Astrocyte of the spinal cord (primary cell): ENCODE measurements around the gene CREB5.

Experiments
- DNase-seq: peaks from one replicate; pipeline ENCODE4 v3.0.0; 2011; ENCODE audit warnings: low read depth, low spot score
- H3K4me3 ChIP-seq: 2 replicates; pipeline ENCODE4 v1.5.1; 2011; ENCODE audit warnings: low read depth, mild to moderate bottlenecking, low read length, moderate library complexity
- in situ Hi-C: cut with HindIII; loops from 2 replicates; pipeline ENCODE4 v1.10.0; 2017; ENCODE audit warnings: low sequenced_read_pairs
- TF ChIP-seq, protein P1 (sequence below): IDR thresholded peaks from 2 replicates; pipeline ENCODE4 v1.5.1; 2012; ENCODE audit warnings: low read depth, mild to moderate bottlenecking, low read length, inconsistent platforms

The CREB5 gene

DNA sequence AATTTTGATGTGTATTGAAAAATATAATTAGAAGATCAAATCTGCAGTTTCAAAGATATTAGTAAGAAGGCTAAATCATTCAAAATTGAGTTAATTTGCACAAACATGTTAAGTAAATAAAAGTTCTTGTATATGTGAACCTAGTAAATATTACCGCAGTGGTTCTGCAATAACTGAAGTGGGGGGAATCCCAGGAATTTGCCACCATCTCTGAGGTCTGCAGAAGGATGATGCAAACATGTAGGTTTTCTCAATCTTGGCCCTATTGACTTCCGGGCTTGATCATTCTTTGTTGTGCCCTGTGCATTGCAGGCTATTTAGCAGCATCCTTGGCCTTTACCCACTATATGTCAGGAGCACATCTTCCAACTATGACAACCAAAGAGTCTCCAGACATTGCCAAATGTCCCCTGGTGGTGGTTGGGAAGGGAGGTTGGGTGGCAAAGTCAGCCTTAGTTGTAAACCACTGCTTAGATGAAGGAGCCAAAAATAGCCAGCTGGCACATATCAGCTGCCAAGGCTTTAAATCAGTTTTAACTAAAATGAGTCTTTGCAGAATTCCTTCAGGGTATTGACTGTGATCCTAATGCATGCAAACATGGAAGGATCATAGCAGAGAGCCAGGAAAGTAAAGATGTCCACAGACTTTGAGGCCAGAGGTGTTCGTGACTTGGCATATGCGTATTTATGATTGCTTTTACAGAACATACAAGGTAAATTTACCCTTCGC is 399.5 kb downstream of the CREB5 start:
- no peak for DNase-seq
- in situ Hi-C loops: no loop called here
- no peak overlapping the region for H3K4me3 ChIP-seq
- TF ChIP-seq, protein P1, sequence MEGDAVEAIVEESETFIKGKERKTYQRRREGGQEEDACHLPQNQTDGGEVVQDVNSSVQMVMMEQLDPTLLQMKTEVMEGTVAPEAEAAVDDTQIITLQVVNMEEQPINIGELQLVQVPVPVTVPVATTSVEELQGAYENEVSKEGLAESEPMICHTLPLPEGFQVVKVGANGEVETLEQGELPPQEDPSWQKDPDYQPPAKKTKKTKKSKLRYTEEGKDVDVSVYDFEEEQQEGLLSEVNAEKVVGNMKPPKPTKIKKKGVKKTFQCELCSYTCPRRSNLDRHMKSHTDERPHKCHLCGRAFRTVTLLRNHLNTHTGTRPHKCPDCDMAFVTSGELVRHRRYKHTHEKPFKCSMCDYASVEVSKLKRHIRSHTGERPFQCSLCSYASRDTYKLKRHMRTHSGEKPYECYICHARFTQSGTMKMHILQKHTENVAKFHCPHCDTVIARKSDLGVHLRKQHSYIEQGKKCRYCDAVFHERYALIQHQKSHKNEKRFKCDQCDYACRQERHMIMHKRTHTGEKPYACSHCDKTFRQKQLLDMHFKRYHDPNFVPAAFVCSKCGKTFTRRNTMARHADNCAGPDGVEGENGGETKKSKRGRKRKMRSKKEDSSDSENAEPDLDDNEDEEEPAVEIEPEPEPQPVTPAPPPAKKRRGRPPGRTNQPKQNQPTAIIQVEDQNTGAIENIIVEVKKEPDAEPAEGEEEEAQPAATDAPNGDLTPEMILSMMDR: no peak

DNA sequence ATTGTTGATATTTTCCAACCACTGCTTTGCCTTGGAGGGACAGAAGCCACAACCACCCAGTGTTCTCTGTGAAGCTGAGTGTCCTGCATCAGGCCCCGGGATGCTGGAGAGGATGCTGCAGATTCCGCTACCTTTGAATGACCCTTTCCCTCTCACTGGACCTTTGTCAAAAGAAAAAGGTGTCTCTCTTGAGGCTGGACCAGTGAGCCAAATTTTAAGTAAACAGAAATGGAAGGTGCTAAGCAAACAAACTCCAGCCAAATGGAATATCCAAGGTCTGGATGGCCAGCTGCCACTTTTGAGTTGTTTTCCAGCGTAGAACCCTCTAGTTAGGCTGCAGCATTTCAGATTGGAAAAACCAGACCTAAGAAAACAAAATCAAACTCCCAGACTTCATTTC is 400.3 kb downstream of the CREB5 start:
- in situ Hi-C loops: no loop called here
- DNase-seq: no peak
- TF ChIP-seq, protein P1: no peak
- no peak overlapping the region for H3K4me3 ChIP-seq

- no peak overlapping the region for H3K4me3 ChIP-seq
- in situ Hi-C loops: no loop called here
- no peak for DNase-seq
- TF ChIP-seq, protein P1: no peak
Observed at GRCh38 chr7:28813243-28813962, 401.1 kb downstream of the CREB5 start.

DNA sequence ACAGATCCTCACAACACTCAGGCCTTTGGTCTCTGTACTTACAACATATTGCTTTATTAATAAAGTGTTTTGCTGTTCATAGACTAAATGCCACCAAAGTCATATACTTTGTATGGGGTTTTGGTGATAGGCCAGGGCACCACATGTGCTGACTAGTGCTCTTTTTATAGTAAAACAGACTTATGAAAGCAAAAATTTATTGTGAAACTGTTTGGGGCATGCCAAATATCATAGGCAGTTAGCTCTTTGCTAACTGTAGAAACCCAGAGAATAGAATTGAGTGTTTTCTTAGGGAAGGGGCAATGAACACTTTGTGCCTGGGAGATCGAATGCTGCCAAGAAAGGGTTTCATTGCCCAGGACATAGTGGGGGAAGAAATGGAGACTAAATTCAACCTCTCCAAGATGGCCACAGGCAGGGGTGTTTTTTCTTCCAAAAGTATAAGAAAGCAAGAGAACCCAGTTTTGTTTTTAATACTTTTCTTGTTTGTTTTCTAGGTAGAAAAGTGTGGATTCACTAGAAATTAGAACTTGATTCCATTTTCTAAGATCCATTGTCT is 403.1 kb downstream of the CREB5 start:
- in situ Hi-C loops: no loop called here
- no peak for DNase-seq
- no peak overlapping the region for H3K4me3 ChIP-seq
- TF ChIP-seq, protein P1: no peak

DNA sequence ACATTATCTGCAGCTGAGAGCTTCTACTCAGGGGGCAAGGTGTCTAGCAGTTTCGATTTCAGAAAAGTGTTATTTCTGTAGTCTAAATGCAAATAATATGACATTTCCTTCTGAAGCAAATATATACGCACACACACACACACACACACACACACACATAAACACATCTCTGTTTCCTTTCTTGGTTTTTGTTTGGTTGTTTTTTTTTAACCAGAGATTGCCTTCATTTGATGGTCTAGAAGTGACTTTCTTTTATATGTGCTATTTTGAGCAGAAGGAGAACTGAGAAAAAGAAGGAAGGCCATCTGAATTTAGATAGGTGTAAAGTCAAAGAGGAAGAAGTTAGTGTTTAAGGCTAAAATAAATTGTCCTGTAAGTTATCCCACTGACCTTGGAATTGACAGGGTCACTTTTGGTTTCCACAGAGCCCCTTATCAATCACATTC is 403.6 kb downstream of the CREB5 start:
- no peak overlapping the region for H3K4me3 ChIP-seq
- in situ Hi-C loops: no loop called here
- TF ChIP-seq, protein P1: no peak
- DNase-seq: no peak

DNA sequence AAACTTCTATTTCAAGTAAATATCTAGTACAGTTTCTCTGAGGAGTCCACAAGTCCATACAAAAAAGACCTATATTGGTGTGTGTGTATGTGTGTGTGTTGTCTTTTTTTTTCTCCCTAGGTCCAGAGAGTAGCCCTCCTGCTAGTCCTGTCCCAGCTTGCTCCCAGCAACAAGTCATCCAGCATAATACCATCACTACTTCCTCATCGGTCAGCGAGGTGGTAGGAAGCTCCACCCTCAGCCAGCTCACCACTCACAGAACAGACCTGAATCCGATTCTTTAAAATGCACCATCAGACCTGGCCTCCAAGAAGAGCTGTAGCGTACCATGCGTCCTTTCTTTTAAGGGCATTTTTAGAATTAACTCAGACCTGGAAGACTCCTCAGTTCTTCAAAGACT is 406.7 kb downstream of the CREB5 start:
- in situ Hi-C loops: no loop called here
- TF ChIP-seq, protein P1: no peak
- no peak for DNase-seq
- H3K4me3 ChIP-seq: no peak overlapping the region
